Peyer's patch (tissue), 4 donors: Measurements from ENCODE around the gene YIF1B. TPM values are rescaled to one million over a fixed set of nuclear protein-coding genes. Genes with fewer than 3 reads are reported as not detected.

Experiments
- DNase-seq, 3 donors: peaks; one replicate each; pipeline ENCODE4 v3.0.0-alpha.2; 2017 to 2019
- H3K27ac ChIP-seq, 4 donors: fragments of 200-600 bp; sonication (generic); one replicate each; pipeline ENCODE4 v1.5.1; 2016 to 2019
- H3K27me3 ChIP-seq, 2 donors: fragments of 200-600 bp; sonication (generic); one replicate each; pipeline ENCODE4 v1.5.1; 2019
- H3K36me3 ChIP-seq, 3 donors: fragments of 200-600 bp; sonication (generic); one replicate each; pipeline ENCODE4 v1.5.1; 2016 to 2019
- H3K4me1 ChIP-seq, 4 donors: fragments of 200-600 bp; sonication (generic); one replicate each; pipeline ENCODE4 v1.5.1; 2016 to 2019
- H3K4me3 ChIP-seq, 4 donors: fragments of 200-600 bp; sonication (generic); 1 replicate in 3 of 4; 2 replicates in 1 of 4; pipeline ENCODE4 v1.5.1; 2016 to 2019; ENCODE audit warnings: mild to moderate bottlenecking in 1 of 4
- H3K9me3 ChIP-seq, 4 donors: fragments of 200-600 bp; sonication (generic); one replicate each; pipeline ENCODE4 v1.5.1; 2016 to 2019; ENCODE audit warnings: mild to moderate bottlenecking in 1 of 4
- CTCF ChIP-seq, 6 experiments: fragments of 450-650 bp in 4 of 6; fragments of 200-600 bp in 2 of 6; sonication (generic) in 1 of 6; IDR thresholded peaks; one replicate each; pipeline ENCODE4 v1.5.1; 2017 to 2019; ENCODE audit warnings: antibody characterized with exemption in 6 of 6, mild to moderate bottlenecking in 3 of 6, moderate library complexity in 1 of 6
- POLR2A ChIP-seq, 2 donors: fragments of 450-650 bp; IDR thresholded peaks; one replicate each; pipeline ENCODE4 v1.5.1; 2017; ENCODE audit warnings: antibody characterized with exemption in 2 of 2, mild to moderate bottlenecking in 2 of 2, moderate library complexity in 2 of 2
- total RNA-seq, 4 donors: library from RNA; depleted of rRNA; stranded (reverse); fragments of >200 nt; gene quantifications; one replicate each; pipeline ENCODE4 v1.1.0, GENCODE V29; 2016

The YIF1B gene
- total RNA-seq, 4 donors from 2014 or later, result 11.6 to 31.4 (median 15.0) TPM

DNA sequence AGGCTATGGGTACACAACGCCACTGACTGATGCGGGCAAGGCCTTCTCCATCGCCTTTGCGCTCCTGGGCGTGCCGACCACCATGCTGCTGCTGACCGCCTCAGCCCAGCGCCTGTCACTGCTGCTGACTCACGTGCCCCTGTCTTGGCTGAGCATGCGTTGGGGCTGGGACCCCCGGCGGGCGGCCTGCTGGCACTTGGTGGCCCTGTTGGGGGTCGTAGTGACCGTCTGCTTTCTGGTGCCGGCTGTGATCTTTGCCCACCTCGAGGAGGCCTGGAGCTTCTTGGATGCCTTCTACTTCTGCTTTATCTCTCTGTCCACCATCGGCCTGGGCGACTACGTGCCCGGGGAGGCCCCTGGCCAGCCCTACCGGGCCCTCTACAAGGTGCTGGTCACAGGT, 10.8 kb upstream of the YIF1B start:
- Histone ChIP-seq H3K4me1 (peaks cover 0 to 8% (median 0%) of the 10 kb centered on the region in 4 donors), H3K27ac (no peak overlapping the region), H3K27me3 (no peaks in the 10 kb centered on the region), H3K4me3 (no peak overlapping the region), H3K36me3 (peaks cover 0 to 34% (median 3%) of the 10 kb centered on the region in 3 donors), H3K9me3 (no peaks in the 10 kb centered on the region)
- no peak for DNase-seq
- TF ChIP-seq POLR2A (IDR thresholded peaks at IDR 0.05), result no peak
- TF ChIP-seq CTCF (IDR thresholded peaks at IDR 0.05), result no peak

- no peak overlapping the region for H3K27ac ChIP-seq
- TF ChIP-seq POLR2A (IDR thresholded peaks at IDR 0.05), result no peak
- no peak for TF ChIP-seq CTCF (IDR thresholded peaks at IDR 0.05)
- peaks cover 0 to 17% (median 3%) of the 10 kb centered on the region in 4 donors for H3K4me1 ChIP-seq
- DNase-seq, result no peak
- H3K36me3 ChIP-seq, result peaks cover 0 to 34% (median 3%) of the 10 kb centered on the region in 3 donors
- H3K4me3 ChIP-seq, result no peak overlapping the region
- H3K27me3 ChIP-seq, result no peaks in the 10 kb centered on the region
- no peaks in the 10 kb centered on the region for H3K9me3 ChIP-seq
These were observed 8.7 kb upstream of the YIF1B start for GRCh38 chr19:38324431-38324830.

DNA sequence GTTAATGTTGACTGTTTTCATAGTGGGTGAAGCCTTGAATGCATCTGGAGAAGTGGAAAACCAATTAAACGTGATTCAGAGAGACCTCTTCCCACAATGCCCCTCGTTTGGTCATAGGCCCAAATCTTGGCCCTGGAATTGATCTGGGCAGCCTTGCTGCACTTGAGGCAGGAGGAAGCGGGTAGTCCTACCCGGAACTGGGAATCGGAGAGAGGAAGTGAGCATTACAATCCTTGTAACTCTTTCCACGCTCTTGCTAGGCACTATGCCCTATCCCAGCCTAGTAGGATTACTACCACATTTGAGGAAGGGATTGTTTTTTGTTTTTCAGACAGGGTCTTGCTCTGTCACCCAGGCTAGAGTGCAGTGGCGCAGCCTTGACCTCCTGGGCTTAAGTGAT, 7.5 kb upstream of the YIF1B start:
- TF ChIP-seq POLR2A (IDR thresholded peaks at IDR 0.05) (no peak), CTCF (IDR thresholded peaks at IDR 0.05) (no peak)
- Histone ChIP-seq H3K27me3 (no peaks in the 10 kb centered on the region), H3K27ac (no peak overlapping the region), H3K4me1 (peaks cover 0 to 27% (median 5%) of the 10 kb centered on the region in 4 donors), H3K9me3 (no peaks in the 10 kb centered on the region), H3K4me3 (no peak overlapping the region), H3K36me3 (peaks cover 0 to 31% (median 3%) of the 10 kb centered on the region in 3 donors)
- DNase-seq, result no peak

DNA sequence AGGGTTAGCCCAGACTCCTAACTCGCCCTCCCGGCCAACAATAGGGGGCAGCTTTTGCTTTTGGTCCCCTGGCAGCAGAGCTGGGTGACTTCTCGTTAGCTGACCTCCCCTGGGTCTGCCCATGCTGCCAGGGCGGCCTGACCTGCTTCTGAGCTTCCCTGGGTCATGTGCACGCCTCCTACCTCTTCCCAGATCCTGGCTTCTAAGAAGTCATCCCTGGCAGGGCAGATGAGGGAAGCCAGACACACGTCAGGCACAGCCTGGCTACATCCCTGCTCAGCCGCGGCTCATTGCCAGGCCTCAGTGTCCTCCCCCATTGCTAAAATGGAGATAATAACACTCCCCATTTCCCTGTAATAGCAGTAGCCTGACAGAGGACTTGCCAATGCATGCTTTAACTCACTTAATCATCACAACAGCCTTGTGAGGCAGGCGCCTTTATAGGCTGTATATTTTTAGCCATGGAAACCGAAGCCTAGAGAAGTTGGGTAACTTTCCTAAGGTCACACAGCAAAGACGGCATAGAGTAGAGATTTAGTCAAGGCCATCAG, 6.0 kb upstream of the YIF1B start:
- TF ChIP-seq POLR2A (IDR thresholded peaks at IDR 0.05) (no peak), CTCF (IDR thresholded peaks at IDR 0.05) (no peak)
- Histone ChIP-seq H3K36me3 (peaks cover 0 to 17% (median 0%) of the 10 kb centered on the region in 3 donors), H3K27me3 (no peaks in the 10 kb centered on the region), H3K4me1 (peaks cover 0 to 30% (median 7%) of the 10 kb centered on the region in 4 donors), H3K4me3 (peak overlapping the region in 1 of 4 donors; percentile 68), H3K27ac (peak overlapping the region in 1 of 4 donors; percentile 67), H3K9me3 (no peaks in the 10 kb centered on the region)
- DNase-seq, result no peak

DNA sequence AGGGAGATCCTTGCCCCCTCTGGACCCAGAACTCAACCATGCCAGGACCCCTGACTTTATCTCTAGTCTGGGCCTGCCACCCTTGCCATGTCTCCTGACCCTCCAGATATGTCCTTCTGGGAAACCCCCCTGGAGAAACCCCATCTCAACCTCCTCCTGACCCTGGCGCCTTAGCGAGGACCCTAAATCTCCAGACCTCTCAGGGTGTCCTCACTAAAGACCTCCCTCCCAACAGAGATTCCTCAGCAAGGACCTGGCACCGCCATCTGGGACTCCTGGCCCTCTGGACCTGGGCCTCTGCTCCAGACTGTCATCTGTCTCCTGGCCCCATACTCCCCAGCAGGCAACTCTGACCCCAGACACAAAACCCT, 5.2 kb upstream of the YIF1B start:
- TF ChIP-seq CTCF (IDR thresholded peaks at IDR 0.05), result no peak
- TF ChIP-seq POLR2A (IDR thresholded peaks at IDR 0.05), result no peak
- no peak for DNase-seq
- peak overlapping the region in 2 of 4 donors; percentile 68 to 81 for H3K4me3 ChIP-seq
- no peaks in the 10 kb centered on the region for H3K9me3 ChIP-seq
- no peaks in the 10 kb centered on the region for H3K27me3 ChIP-seq
- peaks cover 0 to 36% (median 12%) of the 10 kb centered on the region in 4 donors for H3K4me1 ChIP-seq
- peaks cover 0 to 9% (median 0%) of the 10 kb centered on the region in 3 donors for H3K36me3 ChIP-seq
- H3K27ac ChIP-seq, result peak overlapping the region in 3 of 4 donors; percentile 3 to 67 (median 5)
